ENCODE results near the gene AFAP1.

- TF ChIP-seq RAD21 (IDR thresholded peaks at IDR 0.05; ENCODE audit: low read depth) (no peak), TCF12 (IDR thresholded peaks at IDR 0.05; ENCODE audit: low read depth) (no peak), EP300 (IDR thresholded peaks at IDR 0.05; ENCODE audit: borderline replicate concordance) (no peak), CREB1 (IDR thresholded peaks at IDR 0.05; ENCODE audit: low read depth) (no peak), TAF1 (IDR thresholded peaks at IDR 0.05; ENCODE audit: low read depth) (no peak), REST (IDR thresholded peaks at IDR 0.05; ENCODE audit: low read depth) (no peak), NFIC (IDR thresholded peaks at IDR 0.05) (no peak), TEAD4 (IDR thresholded peaks at IDR 0.05) (no peak), MAX (IDR thresholded peaks at IDR 0.05) (no peak), EGR1 (IDR thresholded peaks at IDR 0.05) (no peak), CEBPB (IDR thresholded peaks at IDR 0.05) (no peak)
Measured at GRCh38 chr4:7853271-7853670, 86.4 kb downstream of the AFAP1 start.
